Glutamatergic neuron (in vitro differentiated cells): ENCODE measurements around the gene SFTPD. TPM values are rescaled to one million over a fixed set of nuclear protein-coding genes. Genes with fewer than 3 reads are reported as not detected.
"Not testable (repeated sequence)": the region's sequence is repeated elsewhere in the genome, so short reads cannot be mapped to it uniquely, and the experiment has no call there.

ENCODE experiments used
- DNase-seq: peaks from one replicate; pipeline ENCODE4 v3.0.0; 2022
- H3K27ac Mint-ChIP-seq: one replicate; pipeline ENCODE4 v1.8.0; 2020; ENCODE audit warnings: mild to moderate bottlenecking, mixed read lengths, inconsistent platforms; ENCODE audit not compliant: unreplicated experiment
- H3K27me3 Mint-ChIP-seq: one replicate; pipeline ENCODE4 v1.8.0; 2020; ENCODE audit warnings: mild to moderate bottlenecking, moderate library complexity, mixed read lengths, inconsistent platforms; ENCODE audit not compliant: unreplicated experiment
- H3K36me3 Mint-ChIP-seq: one replicate; pipeline ENCODE4 v1.8.0; 2020; ENCODE audit warnings: mild to moderate bottlenecking, mixed read lengths, inconsistent platforms; ENCODE audit not compliant: unreplicated experiment
- H3K4me1 Mint-ChIP-seq: one replicate; pipeline ENCODE4 v1.8.0; 2020; ENCODE audit warnings: mild to moderate bottlenecking, low read depth, mixed read lengths, inconsistent platforms; ENCODE audit not compliant: unreplicated experiment
- H3K4me3 Mint-ChIP-seq: one replicate; pipeline ENCODE4 v1.8.0; 2020; ENCODE audit warnings: mild to moderate bottlenecking, mixed read lengths, inconsistent platforms; ENCODE audit not compliant: unreplicated experiment
- H3K9me3 Mint-ChIP-seq: one replicate; pipeline ENCODE4 v1.8.0; 2020; ENCODE audit warnings: mild to moderate bottlenecking, moderate library complexity, mixed read lengths, inconsistent platforms; ENCODE audit not compliant: unreplicated experiment
- CTCF ChIP-seq: fragments of 200-600 bp; sonication (generic); IDR thresholded peaks from one replicate; pipeline ENCODE4 v1.5.0; 2021; ENCODE audit not compliant: partially characterized antibody, unreplicated experiment
- total RNA-seq: library from RNA; stranded (reverse); fragmentation: NEBNext Ultra II Directional; extraction: Animal tissue kit (Norgen Biotek cat#: 25700); gene quantifications from one replicate; pipeline ENCODE4 v1.2.1, GENCODE V29; 2021; ENCODE audit not compliant: unreplicated experiment

Gene SFTPD
- total RNA-seq, 1 donor from 2014 or later = 0.51 TPM

- TF ChIP-seq CTCF = peak; percentile 44
- not testable (repeated sequence) for H3K36me3 Mint-ChIP-seq, H3K27ac Mint-ChIP-seq, DNase-seq, H3K27me3 Mint-ChIP-seq, H3K9me3 Mint-ChIP-seq
- H3K4me1 Mint-ChIP-seq = peaks cover 18% of the 10 kb centered on the region
- H3K4me3 Mint-ChIP-seq = peak overlapping the region; percentile 54
Measured at GRCh38 chr10:79914512-79914911, 34.4 kb downstream of the SFTPD start.

GRCh38 chr10:79910836-79911235 is 38.1 kb downstream of the SFTPD start:
- no peak for TF ChIP-seq CTCF
- Mint-ChIP-seq H3K27me3 (no peaks in the 10 kb centered on the region), H3K36me3 (peaks cover 6% of the 10 kb centered on the region), H3K27ac (no peak overlapping the region), H3K4me3 (no peak overlapping the region), H3K9me3 (no peaks in the 10 kb centered on the region), H3K4me1 (peaks cover 16% of the 10 kb centered on the region)
- DNase-seq = no peak

GRCh38 chr10:79910344-79910743 is 38.6 kb downstream of the SFTPD start:
- Mint-ChIP-seq H3K36me3 (peaks cover 6% of the 10 kb centered on the region), H3K4me3 (no peak overlapping the region), H3K9me3 (no peaks in the 10 kb centered on the region), H3K27ac (no peak overlapping the region), H3K4me1 (peaks cover 15% of the 10 kb centered on the region), H3K27me3 (no peaks in the 10 kb centered on the region)
- no peak for TF ChIP-seq CTCF
- no peak for DNase-seq

GRCh38 chr10:79905322-79906314 is 43.3 kb downstream of the SFTPD start:
- peaks cover 7% of the 10 kb centered on the region for H3K9me3 Mint-ChIP-seq
- peak overlapping the region; percentile 84 for H3K27ac Mint-ChIP-seq
- peaks cover 4% of the 10 kb centered on the region for H3K4me1 Mint-ChIP-seq
- peaks cover 6% of the 10 kb centered on the region for H3K36me3 Mint-ChIP-seq
- peak overlapping the region; percentile 95 for H3K4me3 Mint-ChIP-seq
- DNase-seq = no peak
- no peak for TF ChIP-seq CTCF
- H3K27me3 Mint-ChIP-seq = peaks cover 5% of the 10 kb centered on the region
